LHCN-M2 (cell line): ENCODE results near the gene SWT1. TPM values are rescaled to one million over a fixed set of nuclear protein-coding genes. Genes with fewer than 3 reads are reported as not detected.

Experiments used
- DNase-seq: peaks from one replicate; pipeline ENCODE4 v3.0.0-alpha.2; 2012; ENCODE audit warnings: low read depth
- polyA plus RNA-seq: library from polyadenylated mRNA; unstranded; fragments of >200 nt; gene quantifications from one replicate; pipeline ENCODE4 v1.2.1, GENCODE V29; 2012; ENCODE audit warnings: missing spikeins
- total RNA-seq: library from RNA; depleted of rRNA; stranded (reverse); fragments of >200 nt; gene quantifications from 2 replicates; pipeline ENCODE4 v1.2.3, GENCODE V29; 2014; rRNA removed

The SWT1 gene, protein sequence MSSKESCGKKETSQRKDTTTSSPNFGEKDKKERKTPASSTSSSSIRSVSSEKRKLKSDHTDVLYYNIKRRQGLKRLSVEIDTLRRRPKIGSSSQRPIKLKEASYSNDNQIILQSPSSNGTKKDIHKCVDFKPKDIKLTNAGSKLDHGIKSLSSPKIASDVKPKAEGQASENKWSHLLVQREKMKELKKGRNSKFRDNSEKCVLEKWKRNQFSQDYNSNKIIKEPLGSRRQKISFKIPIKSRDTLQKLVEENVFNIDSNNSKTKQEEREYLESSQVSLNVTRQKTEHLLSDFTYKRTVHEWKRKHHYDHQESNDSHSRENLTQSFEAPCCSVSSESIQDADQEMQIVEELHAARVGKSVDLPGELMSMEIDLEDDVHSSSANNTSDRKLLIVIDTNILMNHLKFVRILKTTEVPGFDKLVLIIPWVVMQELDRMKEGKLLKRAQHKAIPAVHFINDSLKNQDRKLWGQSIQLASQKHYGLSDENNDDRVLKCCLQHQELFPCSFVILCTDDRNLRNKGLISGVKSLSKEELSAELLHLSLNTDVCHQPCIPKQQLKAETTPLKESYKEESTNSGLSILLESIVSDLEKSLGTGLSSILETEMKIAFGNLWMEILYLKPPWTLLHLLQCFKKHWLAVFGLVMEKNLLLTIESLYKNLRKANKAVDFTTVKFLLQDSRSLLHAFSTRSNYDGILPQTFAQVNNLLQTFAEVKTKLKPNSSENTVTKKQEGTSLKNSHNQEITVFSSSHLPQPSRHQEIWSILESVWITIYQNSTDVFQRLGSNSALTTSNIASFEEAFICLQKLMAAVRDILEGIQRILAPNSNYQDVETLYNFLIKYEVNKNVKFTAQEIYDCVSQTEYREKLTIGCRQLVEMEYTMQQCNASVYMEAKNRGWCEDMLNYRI
- 3.4 and 4.2 TPM in 2 replicates for total RNA-seq
- 0.66 TPM for polyA plus RNA-seq

GRCh38 chr1:185156854-185157598 is at the start of gene SWT1, which contains the start of gene TRMT1L:
Gene SWT1, plus strand, starts transcription at chr1:185157167. Its CDS starts 3,675 bp downstream, at chr1:185160842.
Gene TRMT1L, minus strand, starts transcription at chr1:185156953. Its CDS starts 241 bp downstream, at chr1:185156712.
- DNase-seq = peak; percentile 99

DNA sequence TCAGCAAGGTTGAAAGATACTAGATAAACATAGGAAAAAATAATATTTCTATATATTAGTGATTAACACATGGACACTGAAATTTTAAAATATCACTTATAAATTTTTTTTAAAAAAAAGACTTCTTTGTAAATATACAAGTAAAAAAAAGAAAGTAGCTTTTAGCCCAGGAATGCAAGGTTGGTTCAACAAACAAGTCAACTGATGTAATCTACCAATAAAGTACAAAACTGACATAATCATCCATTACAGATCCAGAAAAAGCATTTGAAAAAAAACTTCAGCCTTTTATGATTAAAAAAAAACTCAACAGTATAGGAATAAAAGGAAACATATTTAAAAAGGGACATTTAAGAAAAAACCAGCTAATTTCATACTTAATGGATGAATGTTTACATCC is 48.6 kb upstream of the SWT1 start:
- peak; percentile 13 for DNase-seq

GRCh38 chr1:185110145-185110544 is 46.8 kb upstream of the SWT1 start:
- DNase-seq = no peak

- no peak for DNase-seq
Observed at GRCh38 chr1:185111873-185112272, 45.1 kb upstream of the SWT1 start.

DNA sequence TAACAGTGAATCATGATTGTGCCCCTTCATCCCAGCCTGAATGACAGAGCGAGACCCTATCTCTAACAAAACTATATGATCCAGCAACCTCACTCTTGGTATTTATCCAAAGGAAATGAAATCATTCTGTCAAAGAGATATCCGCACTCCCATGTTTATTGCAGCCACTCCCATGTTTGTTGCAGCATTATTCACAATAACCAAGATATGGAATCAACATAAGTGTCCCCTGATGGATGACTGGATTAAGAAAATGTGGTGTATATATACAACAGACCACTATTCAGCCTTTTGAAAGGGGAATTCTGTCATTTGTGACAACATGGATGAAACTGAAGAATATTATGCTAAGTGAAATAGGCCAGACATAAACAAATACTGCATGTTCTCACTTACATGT is 44.6 kb upstream of the SWT1 start:
- no peak for DNase-seq

DNA sequence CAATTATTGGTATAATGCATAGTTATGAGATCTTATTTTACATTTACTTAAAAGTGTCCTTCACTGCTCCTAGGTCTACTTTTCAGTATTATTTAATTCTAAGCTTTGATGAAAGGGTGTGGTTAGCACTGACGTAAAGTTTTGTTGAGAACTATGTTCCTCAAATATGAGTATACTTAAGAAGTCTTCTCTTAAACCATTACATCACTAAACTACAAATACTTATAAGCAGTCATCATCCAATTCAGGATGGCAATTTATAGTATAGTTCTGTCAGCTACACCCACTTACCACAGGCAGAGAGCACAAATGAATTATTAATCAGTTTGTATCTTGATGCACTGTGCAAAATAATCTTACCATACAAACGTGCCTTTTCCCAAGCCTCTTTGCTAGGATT is 27.3 kb upstream of the SWT1 start:
- no peak for DNase-seq

- DNase-seq = no peak
Observed at GRCh38 chr1:185132534-185132933, 24.4 kb upstream of the SWT1 start.

DNA sequence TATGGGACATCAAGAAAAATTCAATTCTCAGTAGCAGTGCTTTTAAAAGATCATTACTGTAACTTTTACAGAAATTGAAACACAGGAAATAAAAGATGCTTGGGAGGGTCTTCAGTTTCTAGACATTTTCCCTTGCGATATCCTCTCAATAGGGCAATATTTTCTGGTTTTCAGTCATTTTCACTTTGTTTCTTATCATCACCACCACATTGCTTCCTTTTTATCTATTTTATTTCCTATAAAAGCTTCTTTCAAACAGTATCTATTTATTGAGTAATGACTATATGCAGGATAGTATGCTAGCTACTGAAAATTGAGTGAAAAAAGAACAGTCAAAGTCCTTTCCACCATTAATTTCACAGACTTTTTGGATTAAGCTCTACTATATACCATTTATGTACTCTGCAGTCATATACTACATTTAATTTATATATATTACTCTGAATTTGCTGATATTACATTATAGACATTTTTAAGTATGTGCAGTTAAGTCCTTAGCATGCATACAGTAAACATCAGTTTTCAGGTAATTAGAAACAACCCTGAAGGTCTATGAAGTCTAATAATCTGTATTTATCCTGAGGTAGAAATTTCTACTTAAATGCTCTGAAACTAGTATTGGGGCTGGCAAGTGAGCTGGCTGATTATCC is 18.9 kb upstream of the SWT1 start:
- no peak for DNase-seq

DNA sequence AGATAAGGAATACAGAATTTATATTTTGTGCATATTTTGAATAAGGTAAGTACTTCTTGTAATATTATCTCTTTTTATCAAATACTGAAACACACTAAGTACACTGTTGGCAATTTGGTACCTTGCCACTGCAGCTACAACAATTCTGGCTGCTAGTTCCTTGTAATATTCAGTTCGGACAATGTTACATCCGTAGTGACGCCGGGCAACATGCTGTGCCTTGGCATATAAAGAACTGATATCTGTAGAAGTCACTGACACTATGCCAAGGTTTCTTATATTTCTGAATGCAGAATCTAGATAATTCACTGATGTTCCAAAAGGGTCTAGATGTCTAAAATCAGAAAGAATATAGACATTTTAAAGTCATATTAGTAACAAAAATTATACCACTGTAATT is 17.7 kb upstream of the SWT1 start:
- DNase-seq = no peak

- DNase-seq = no peak
Observed at GRCh38 chr1:185144233-185144632, 12.7 kb upstream of the SWT1 start.

- DNase-seq = no peak
Observed at GRCh38 chr1:185151215-185151614, 5.8 kb upstream of the SWT1 start.

- peak; percentile 7 for DNase-seq
Observed at GRCh38 chr1:185152187-185152767, 4.7 kb upstream of the SWT1 start.

DNA sequence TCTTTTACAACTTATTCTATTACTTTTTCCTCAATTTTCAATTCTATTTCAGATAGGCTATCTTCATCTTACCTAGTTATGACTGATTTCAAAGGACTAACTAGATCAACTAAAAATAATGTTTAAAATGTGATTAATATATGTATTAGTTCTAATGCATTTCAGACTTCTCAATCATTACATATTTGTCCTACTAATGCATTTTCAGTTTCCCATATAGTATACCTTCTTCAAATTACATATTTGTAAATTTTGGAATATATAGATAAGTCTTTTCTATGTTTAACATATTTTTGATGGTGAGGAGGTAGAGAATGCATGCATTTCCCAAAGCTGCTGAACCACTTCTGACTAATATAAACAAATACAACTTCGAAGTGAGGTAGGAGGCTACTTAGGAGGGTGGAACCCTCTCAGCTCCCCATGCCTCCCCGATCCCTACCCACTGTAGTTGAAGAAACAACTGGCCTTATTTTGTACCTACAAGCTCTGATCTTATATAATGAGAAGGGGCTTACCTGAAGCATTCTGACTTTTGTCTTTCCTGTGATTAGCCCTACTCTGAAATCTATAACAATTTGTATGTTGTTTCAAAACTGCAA is 2.0 kb upstream of the SWT1 start:
- no peak for DNase-seq

- DNase-seq = peak; percentile 17
Observed at GRCh38 chr1:185155600-185156287, 1.2 kb upstream of the SWT1 start.

DNA sequence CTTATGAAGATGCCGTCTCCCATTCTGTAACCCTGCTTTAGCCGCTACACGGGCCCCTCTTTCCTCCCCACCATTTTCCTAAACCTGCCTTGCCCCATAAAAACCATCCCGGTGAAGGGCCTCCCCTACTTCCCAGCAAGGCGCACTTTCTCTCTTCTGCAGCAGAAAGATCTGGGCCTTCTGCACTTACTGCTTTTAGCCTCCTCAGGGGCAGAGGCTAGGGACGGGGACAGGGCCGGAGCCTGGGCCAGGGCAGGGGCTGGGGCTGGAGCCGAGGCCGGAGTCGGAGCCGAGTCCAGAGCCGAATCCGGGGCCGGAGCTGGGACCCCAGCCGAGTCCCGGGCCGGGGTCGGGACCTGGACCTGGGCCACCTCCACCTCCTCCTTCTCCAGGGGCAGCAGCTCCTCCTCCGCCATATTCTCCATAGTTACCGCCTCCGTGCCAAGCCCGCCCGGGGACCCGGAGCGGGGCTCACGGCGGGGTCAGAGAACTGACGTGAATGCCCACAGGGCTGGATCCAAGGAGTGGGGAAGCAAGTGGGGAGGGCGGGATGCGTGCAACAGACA is 596 bp upstream of the SWT1 start:
- peak; percentile 23 for DNase-seq

DNA sequence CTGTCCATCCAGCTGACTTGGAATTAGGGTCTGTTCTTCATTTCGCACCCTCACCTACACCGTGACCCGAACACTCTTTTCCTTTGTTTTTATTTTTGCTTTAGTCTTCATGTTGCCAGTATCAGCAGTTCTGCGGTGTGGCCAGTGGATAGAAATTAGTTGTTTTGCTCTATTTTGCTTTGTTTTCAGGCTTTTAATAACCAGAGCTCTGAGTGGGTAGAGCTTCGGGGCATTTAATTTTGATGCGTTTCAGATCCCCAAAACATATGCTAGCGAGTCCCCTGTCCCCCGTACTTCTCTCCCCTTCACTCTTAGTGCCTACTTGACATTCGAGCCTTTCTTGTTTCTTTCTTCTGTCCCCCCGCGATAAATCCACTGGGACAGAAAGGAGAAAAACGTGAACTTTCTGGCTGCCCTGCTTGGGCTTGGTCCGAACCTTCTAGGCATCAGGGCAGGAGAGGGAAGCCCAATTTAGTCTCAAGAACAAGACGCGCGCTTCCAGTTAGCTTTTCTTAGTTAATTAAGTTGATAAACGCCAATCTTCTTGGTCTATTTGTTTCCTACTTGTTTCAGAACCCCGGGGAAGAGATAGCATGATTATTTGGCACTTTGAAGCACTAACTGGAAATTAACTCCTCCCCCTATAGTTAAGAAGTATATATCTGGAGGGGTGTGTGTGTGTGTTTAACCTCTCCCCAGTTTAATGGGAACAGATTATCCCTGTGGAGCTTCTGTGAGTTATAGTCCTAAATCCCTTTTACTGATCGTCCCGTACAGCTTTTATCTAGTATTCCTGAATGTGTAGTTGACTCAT is 839 bp downstream of the SWT1 start:
- DNase-seq = peak; percentile 10

DNA sequence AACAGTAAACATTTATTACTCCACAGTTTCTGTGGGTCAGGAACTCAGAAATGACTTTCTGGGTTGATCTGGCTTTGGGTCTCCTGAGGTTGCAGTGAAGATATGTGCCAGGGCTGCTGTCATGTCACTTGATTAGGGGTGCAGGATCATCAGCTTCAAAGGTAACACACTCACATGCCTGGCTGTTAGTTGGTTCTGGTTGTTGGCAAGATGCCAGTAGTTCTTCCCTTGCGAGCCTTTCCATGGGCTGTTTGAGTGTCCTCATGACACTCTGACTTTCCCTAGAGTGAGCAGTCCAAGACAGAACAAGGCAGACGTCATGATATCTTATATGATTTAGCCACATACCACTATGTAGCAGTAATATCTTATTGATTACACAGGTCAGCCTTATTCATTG is 1.8 kb downstream of the SWT1 start:
- DNase-seq = no peak

- peak; percentile 12 for DNase-seq
Observed at GRCh38 chr1:185159966-185160365, 3.0 kb downstream of the SWT1 start.

- no peak for DNase-seq
Observed at GRCh38 chr1:185162491-185162890, 5.5 kb downstream of the SWT1 start.
